GM19468 (cell line): Measurements from ENCODE around the gene IFI27L1.
A peak's percentile ranks its signal among the peaks of the same experiment; 100 is the strongest.
"Not testable (repeated sequence)": the region's sequence is repeated elsewhere in the genome, so short reads cannot be mapped to it uniquely, and the experiment has no call there.

ENCODE experiments used
- ATAC-seq: cut with Tn5 transposase; IDR thresholded peaks from one replicate; pipeline ENCODE4 v1.9.1; 2021; ENCODE audit warnings: mild to moderate bottlenecking, moderate library complexity, moderate number of reproducible peaks; ENCODE audit not compliant: unreplicated experiment; ENCODE audit errors: extremely low read depth

Gene IFI27L1

GRCh38 chr14:94047581-94047980 is 33.5 kb upstream of the IFI27L1 start:
- no peak for ATAC-seq

- ATAC-seq = no peak
Observed at GRCh38 chr14:94048691-94049624, 32.2 kb upstream of the IFI27L1 start.

- ATAC-seq = no peak
Observed at GRCh38 chr14:94049625-94050023, 31.5 kb upstream of the IFI27L1 start.

DNA sequence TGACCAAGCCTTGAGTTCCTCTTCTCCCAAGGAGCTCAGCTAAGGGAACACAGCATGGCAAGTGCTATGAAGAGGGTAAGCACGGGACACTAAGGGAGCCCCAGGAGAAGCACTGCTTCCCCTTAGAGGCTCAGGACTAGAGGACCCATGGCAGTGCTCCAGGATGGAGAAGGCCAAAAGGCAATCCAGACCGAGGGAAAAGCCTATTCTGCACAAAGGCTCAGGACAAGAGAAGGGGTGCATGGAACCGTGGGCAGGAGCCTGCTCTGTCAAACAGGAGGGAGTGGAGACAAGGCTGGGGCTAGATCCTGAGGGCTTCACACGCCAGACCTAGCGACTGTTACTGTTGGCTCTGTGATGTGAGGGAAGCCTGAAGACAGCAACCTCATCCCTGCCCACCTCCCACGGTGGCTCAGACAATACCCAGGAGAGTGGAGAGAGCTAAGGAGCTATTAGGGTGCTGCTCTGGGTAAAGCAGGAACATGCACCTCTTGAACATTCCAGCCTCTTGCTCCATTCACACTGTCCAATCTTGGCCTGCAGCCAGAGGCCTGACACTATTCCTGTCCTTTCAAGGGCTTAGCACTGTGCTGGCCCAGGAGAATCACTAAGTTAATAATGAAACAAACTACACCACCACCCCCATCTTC is 30.8 kb upstream of the IFI27L1 start:
- no peak for ATAC-seq

- ATAC-seq = no peak
Observed at GRCh38 chr14:94051115-94051514, 30.0 kb upstream of the IFI27L1 start.

GRCh38 chr14:94051779-94052178 is 29.3 kb upstream of the IFI27L1 start:
- ATAC-seq = no peak

DNA sequence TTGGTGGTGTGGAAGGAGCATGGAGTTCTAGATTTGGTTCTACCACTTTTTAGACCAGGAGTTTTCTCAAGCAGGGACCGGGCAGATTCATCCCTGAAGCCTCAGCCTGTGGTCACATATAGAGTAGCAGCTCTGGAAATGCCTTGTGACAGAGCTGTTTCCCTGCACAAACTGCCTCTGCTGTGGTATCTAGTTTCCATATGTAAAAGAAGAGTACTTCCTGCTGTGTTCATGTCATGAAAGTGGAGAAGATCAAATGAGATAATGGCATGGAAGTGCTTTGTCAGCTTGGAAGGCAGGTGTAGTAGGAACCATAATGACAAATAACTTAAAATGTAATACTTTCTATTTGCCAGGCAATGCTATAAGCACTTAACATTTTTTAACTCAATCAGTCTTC is 28.9 kb upstream of the IFI27L1 start:
- ATAC-seq = no peak

- no peak for ATAC-seq
Observed at GRCh38 chr14:94052662-94053061, 28.4 kb upstream of the IFI27L1 start.

GRCh38 chr14:94054401-94054800 is 26.7 kb upstream of the IFI27L1 start:
- ATAC-seq = no peak

- no peak for ATAC-seq
Observed at GRCh38 chr14:94054936-94055335, 26.2 kb upstream of the IFI27L1 start.

DNA sequence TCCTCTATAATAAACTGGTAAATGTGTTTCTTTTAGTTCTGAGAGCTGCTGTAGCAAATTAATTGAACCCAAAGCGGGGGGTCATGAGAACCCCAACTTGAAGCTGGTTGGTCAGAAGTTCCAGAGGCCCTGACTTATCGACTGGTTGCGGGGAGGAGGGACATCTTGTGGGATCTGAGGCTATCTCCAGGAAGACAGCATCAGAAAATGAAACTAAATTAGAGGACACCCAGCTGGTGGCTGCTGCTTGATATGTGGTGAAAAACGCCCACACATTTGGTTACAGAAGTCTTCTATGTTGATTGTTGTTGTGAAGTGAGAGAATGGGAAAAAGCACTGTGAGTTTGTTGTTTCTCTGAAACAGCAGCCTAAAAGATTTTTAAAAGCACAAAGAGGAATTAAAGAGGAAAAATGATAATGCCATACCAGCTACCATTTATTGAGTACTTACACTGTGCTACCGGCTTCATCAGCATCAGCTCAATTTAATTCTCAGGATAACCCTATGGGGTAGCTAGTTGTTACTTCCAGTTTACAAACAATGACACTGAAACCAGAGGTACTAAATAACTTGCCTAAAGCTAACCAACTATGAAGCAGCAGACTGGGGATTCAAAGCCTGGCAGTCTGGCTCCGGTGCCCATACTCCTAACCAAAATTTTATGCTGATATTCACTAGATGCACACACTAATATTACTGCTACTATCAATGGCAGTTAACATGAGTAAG is 24.4 kb upstream of the IFI27L1 start:
- peak; percentile 31 for ATAC-seq

GRCh38 chr14:94058128-94058673 is 22.9 kb upstream of the IFI27L1 start:
- no peak for ATAC-seq

DNA sequence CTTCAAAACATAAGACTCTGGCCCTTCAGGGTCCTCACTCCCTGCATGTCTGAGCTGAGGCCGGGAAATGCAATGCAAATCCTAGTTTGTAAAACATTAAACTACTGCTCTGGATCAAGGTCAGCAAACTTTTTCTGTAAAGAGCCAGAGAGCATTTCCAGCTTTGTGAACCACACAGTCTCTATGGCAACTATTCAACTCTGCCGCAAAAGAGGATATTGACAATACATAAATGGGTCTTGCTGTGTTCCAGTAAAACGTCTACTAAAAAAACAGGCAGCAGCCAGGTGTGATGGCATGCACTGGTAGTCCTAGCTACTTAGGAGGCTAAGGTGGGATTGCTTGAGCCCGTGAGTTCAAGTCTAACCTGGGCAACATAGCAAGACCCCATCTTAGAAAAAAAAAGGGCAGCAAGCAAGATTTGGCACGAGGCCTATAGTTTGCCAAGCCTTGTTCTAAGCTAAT is 22.4 kb upstream of the IFI27L1 start:
- no peak for ATAC-seq

GRCh38 chr14:94059998-94060397 is 21.1 kb upstream of the IFI27L1 start:
- ATAC-seq = no peak

DNA sequence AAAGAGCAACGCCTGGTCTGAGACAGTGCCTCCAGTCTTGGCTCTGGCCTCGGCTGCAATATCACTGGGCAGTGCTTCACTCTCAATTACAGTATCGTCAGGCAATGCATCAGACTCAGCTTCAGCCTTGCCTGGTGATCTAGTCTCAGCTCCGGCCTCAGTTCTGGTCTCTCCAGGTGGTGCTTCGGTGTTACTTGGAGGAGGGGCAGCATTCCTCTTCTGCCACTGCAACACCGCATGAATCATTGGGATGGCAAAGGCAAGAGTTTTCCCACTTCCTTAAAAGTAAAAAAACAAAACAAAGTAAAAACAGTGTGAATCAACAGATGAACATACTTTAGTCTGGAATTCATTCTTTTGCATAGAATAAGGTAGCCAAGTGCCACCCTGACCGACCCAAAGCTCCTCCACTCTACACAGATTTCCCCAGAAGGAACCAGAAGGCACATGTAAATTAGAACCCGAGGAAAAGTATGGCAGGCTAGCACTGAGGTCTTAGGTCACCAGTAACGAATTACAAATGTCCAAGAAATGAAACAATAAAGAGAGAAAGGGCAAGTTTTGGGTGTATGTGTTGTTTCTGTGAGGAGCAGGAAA is 18.7 kb upstream of the IFI27L1 start:
- no peak for ATAC-seq

GRCh38 chr14:94066089-94066676 is 14.9 kb upstream of the IFI27L1 start:
- ATAC-seq = no peak

DNA sequence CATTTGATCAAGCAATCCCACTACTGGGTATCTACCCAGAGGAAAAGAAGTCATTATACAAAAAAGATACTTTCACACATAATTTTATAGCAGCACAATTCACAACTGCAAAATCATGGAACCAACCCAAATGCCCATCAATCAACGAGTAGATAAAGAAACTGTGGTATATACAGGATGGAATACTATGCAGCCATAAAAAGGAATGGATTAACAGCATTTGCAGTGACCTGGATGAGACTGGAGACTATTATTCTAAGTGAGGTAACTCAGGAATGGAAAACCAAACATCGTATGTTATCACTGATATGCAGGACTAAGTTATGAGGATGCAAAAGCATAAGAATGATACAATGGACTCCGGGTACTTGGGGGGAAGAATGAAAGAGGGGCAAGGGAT is 9.0 kb upstream of the IFI27L1 start:
- not testable (repeated sequence) for ATAC-seq

DNA sequence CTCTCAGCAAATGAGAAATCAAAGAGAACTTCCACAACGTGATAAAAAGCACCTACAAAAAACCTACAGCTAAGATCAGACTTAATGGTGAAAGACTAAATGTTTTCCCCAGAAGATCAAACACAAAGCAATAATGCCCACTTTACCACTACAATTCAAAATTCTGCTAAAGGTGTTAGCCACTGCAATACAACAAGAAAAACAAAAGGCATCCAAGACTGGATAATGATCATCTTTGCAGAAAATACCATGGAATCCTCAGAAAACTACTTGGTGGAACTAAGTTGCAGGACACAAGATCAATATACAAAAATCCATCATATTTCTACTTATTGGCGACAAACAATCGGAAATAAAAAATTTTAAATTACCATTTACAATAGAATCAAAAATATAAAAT is 6.6 kb upstream of the IFI27L1 start:
- ATAC-seq = no peak

DNA sequence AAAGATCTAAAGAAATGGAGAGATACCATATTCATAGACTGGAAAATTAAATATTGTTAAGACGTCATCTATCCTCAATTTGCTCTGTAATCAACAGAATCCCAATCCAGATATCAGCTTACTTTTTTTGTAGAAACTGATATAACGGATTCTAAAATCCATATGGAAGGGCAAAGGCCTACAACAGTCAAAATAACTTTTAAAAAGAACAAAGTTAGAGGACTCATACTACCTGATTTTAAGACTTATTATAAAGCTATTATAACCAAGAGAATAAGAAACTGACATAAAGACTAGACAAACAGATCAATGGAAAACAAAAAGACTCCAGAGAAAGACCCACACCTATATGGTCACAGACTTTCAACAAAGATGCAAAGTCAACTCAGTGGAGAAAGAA is 6.1 kb upstream of the IFI27L1 start:
- ATAC-seq = no peak
